ENCODE data around the gene NFIA. TPM values are rescaled to one million over a fixed set of nuclear protein-coding genes. Genes with fewer than 3 reads are reported as not detected.
A peak's percentile ranks its signal among the peaks of the same experiment; 100 is the strongest.

The NFIA gene
- total RNA-seq, 1 experiment from 2014 or later: 65.4 TPM

- DNase-seq (ENCODE audit: low spot score): no peak
- CTCF ChIA-PET: no interaction called here
- no TSS peak for BruUV-seq (replicated peaks)
- POLR2A ChIA-PET (ENCODE audit: low non-redundant PET): no interaction called here
- intact Hi-C loops (cut with micrococcal nuclease; ENCODE audit: unreplicated experiment): no loop called here
- peaks cover 69% of the 10 kb centered on the region for H3K4me1 ChIP-seq (ENCODE audit: insufficient read depth, low read length, poor library complexity, severe bottlenecking)
- peaks cover 2% of the 10 kb centered on the region for H3K36me3 ChIP-seq (ENCODE audit: insufficient read depth, low read length, poor library complexity, severe bottlenecking)
- H3K27me3 ChIP-seq (replicated peaks; ENCODE audit: insufficient read depth, low read depth, low read length, poor library complexity): no peaks in the 10 kb centered on the region
- H3K4me3 ChIP-seq (ENCODE audit: low read depth, low read length, poor library complexity, severe bottlenecking): peak overlapping the region; percentile 24
- peaks cover 2% of the 10 kb centered on the region for H3K9me3 ChIP-seq (ENCODE audit: low read depth, low read length, poor library complexity, severe bottlenecking)
- H3K27ac ChIP-seq (ENCODE audit: low read depth, low read length, poor library complexity, severe bottlenecking): peak overlapping the region; percentile 51
- no peak for TF ChIP-seq EZH2 (IDR thresholded peaks at IDR 0.05; ENCODE audit: borderline replicate concordance, low read depth, low read length, poor library complexity, severe bottlenecking)
- TF ChIP-seq CTCF (conservative IDR thresholded peaks at IDR 0.05; ENCODE audit: low read depth, low read length): no peak
These were observed 19.7 kb downstream of the NFIA start for GRCh38 chr1:61102041-61102440.

- H3K9me3 ChIP-seq (ENCODE audit: low read depth, low read length, poor library complexity, severe bottlenecking): peaks cover 8% of the 10 kb centered on the region
- BruUV-seq (replicated peaks): no TSS peak
- peak overlapping the region; percentile 51 for H3K27ac ChIP-seq (ENCODE audit: low read depth, low read length, poor library complexity, severe bottlenecking)
- intact Hi-C loops (cut with micrococcal nuclease; ENCODE audit: unreplicated experiment): no loop called here
- TF ChIP-seq EZH2 (IDR thresholded peaks at IDR 0.05; ENCODE audit: borderline replicate concordance, low read depth, low read length, poor library complexity, severe bottlenecking) (no peak), CTCF (conservative IDR thresholded peaks at IDR 0.05; ENCODE audit: low read depth, low read length) (no peak)
- H3K36me3 ChIP-seq (ENCODE audit: insufficient read depth, low read length, poor library complexity, severe bottlenecking): peaks cover 8% of the 10 kb centered on the region
- H3K4me3 ChIP-seq (ENCODE audit: low read depth, low read length, poor library complexity, severe bottlenecking): no peak overlapping the region
- ChIA-PET POLR2A (ENCODE audit: low non-redundant PET) (interaction anchor here (0.6 kb wide), 1 partner anchor 140 kb away, joined by 5 read pairs; no protein-coding TSS in a partner anchor), CTCF (no interaction called here)
- DNase-seq (ENCODE audit: low spot score): no peak
- peaks cover 63% of the 10 kb centered on the region for H3K4me1 ChIP-seq (ENCODE audit: insufficient read depth, low read length, poor library complexity, severe bottlenecking)
- H3K27me3 ChIP-seq (replicated peaks; ENCODE audit: insufficient read depth, low read depth, low read length, poor library complexity): no peaks in the 10 kb centered on the region
These were observed 20.3 kb downstream of the NFIA start for GRCh38 chr1:61102621-61103020.

- H3K4me3 ChIP-seq (ENCODE audit: low read depth, low read length, poor library complexity, severe bottlenecking): no peak overlapping the region
- CTCF ChIA-PET: no interaction called here
- H3K27ac ChIP-seq (ENCODE audit: low read depth, low read length, poor library complexity, severe bottlenecking): peak overlapping the region; percentile 45
- peaks cover 16% of the 10 kb centered on the region for H3K36me3 ChIP-seq (ENCODE audit: insufficient read depth, low read length, poor library complexity, severe bottlenecking)
- BruUV-seq (replicated peaks): no TSS peak
- peak; percentile 75 for DNase-seq (ENCODE audit: low spot score)
- H3K4me1 ChIP-seq (ENCODE audit: insufficient read depth, low read length, poor library complexity, severe bottlenecking): peaks cover 59% of the 10 kb centered on the region
- POLR2A ChIA-PET (ENCODE audit: low non-redundant PET): no interaction called here
- no peaks in the 10 kb centered on the region for H3K27me3 ChIP-seq (replicated peaks; ENCODE audit: insufficient read depth, low read depth, low read length, poor library complexity)
- intact Hi-C loops (cut with micrococcal nuclease; ENCODE audit: unreplicated experiment): no loop called here
- H3K9me3 ChIP-seq (ENCODE audit: low read depth, low read length, poor library complexity, severe bottlenecking): peaks cover 14% of the 10 kb centered on the region
- no peak for TF ChIP-seq EZH2 (IDR thresholded peaks at IDR 0.05; ENCODE audit: borderline replicate concordance, low read depth, low read length, poor library complexity, severe bottlenecking)
- no peak for TF ChIP-seq CTCF (conservative IDR thresholded peaks at IDR 0.05; ENCODE audit: low read depth, low read length)
These were observed 21.9 kb downstream of the NFIA start for GRCh38 chr1:61104220-61104671.
